ENCODE data around the gene DACT3.

DACT3 gene

DNA sequence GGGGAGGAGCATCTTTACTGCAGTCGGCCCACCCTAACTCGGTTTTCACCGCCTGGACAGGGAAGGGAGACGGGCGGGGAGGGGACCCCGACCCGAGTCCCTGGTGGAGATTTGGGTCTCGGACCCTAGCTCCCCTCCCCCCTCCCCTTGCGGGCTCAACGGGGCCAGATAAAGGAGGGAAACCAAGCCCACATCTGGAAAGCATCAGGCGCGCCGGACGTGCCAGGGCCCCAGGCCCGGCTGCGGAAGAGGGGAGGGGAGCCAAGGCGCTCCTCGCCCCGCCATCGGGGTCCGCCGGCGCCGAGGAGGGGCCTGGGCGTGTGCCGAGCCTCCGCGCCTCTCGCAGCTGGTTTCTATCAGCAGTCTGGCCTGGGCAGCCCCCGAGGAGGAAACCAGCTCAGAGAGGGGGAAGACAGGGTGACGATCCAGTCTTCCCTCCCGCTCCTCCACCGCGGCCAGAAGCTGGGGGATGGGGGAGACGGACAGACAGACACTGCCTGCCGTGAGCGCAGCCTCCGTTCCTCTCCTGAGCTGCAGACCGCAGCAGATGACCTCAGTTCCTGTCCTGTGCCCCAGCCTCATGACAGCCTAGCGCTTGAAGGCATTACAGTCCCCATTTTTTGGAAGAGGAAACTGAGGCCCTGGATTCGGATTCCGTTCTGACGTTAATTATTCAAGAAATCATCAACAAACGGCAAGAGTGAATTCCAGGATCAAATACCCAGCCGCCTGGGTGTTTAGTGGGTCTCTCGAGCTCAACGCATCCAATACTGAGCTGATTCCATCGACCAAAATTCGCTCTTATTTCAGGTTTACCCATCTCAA is 21.4 kb downstream of the DACT3 start:
- Histone ChIP-seq H3K36me3 (ENCODE audit: control insufficient read depth in 1 of 2, insufficient read depth in 2 of 2, low read length in 2 of 2) (no peaks in the 10 kb centered on the region), H3K18ac (ENCODE audit: low read length) (peak overlapping the region; percentile 20), H2AFZ (ENCODE audit: insufficient read depth, low read length, poor library complexity) (peak overlapping the region; percentile 12), H4K91ac (ENCODE audit: low read depth, low read length) (peak overlapping the region; percentile 69), H3K79me1 (ENCODE audit: low read length) (peaks cover 13% of the 10 kb centered on the region), H4K12ac (ENCODE audit: low read depth, low read length) (peak overlapping the region; percentile 11), H4K8ac (ENCODE audit: low read depth, low read length) (peak overlapping the region; percentile 59), H3K4me1 (ENCODE audit: control insufficient read depth in 1 of 2, insufficient read depth in 2 of 2, low read length in 2 of 2) (peaks cover 10 to 21% of the 10 kb centered on the region in 2 experiments), H3K9me3 (ENCODE audit: insufficient read depth, low read depth, low read length) (peaks cover 3% of the 10 kb centered on the region), H2AK5ac (ENCODE audit: low read length) (peak overlapping the region; percentile 39), H3K4me2 (ENCODE audit: low read length) (peak overlapping the region; percentile 53), H3K27me3 (ENCODE audit: insufficient read depth, low read length) (peaks cover 15% of the 10 kb centered on the region), H3K4ac (ENCODE audit: low read depth, low read length) (peak overlapping the region; percentile 17), H2BK12ac (ENCODE audit: low read length) (peak overlapping the region; percentile 37), H2BK120ac (ENCODE audit: insufficient read depth, low read length, poor library complexity) (peak overlapping the region; percentile 5), H3K79me2 (ENCODE audit: control insufficient read depth, insufficient read depth, low read length, poor library complexity) (peaks cover 2% of the 10 kb centered on the region), H3K27ac (ENCODE audit: low read depth, low read length) (peak overlapping the region; percentile 84), H3K14ac (ENCODE audit: low read length) (peak overlapping the region; percentile 4), H3K9ac (ENCODE audit: low read length) (no peak overlapping the region), H3K4me3 (ENCODE audit: low read depth, low read length) (peak overlapping the region; percentile 55), H2BK5ac (ENCODE audit: low read depth, low read length, poor library complexity) (peak overlapping the region; percentile 12), H3K23ac (ENCODE audit: low read length) (no peak overlapping the region)
- peak in 1 of 2 donors; percentile 21 for DNase-seq
- WGBS (ENCODE audit: extremely low coverage, insufficient coverage, insufficient read length), result no CpG with 5 or more reads among the region's 49 CpGs

DNA sequence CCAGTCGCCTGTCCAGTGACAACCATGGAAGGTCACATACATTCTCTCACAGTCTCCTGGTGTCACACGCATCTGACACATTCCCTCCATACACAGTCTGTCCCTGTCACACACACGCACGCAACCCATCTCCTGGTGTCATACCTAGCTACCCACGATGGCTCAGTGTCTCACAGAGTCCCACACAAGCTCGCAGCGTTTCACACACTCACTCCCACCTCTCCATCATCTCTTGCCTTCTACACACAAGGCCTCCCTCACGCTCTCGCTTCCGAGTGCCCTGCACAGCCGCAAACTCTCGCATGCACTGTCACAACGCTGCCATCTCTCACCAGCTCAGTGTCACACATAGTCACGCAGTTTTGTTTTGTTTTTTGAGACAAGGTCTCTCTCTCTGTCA is 23.8 kb downstream of the DACT3 start:
- no peak overlapping the region for H3K14ac ChIP-seq (ENCODE audit: low read length)
- WGBS (ENCODE audit: extremely low coverage, insufficient coverage, insufficient read length), result no CpG with 5 or more reads among the region's 14 CpGs
- H2AFZ ChIP-seq (ENCODE audit: insufficient read depth, low read length, poor library complexity), result no peak overlapping the region
- peaks cover 17% of the 10 kb centered on the region for H3K27me3 ChIP-seq (ENCODE audit: insufficient read depth, low read length)
- peaks cover 3% of the 10 kb centered on the region for H3K9me3 ChIP-seq (ENCODE audit: insufficient read depth, low read depth, low read length)
- H3K79me1 ChIP-seq (ENCODE audit: low read length), result peaks cover 13% of the 10 kb centered on the region
- H3K36me3 ChIP-seq (ENCODE audit: control insufficient read depth in 1 of 2, insufficient read depth in 2 of 2, low read length in 2 of 2), result no peaks in the 10 kb centered on the region
- H3K23ac ChIP-seq (ENCODE audit: low read length), result no peak overlapping the region
- no peak overlapping the region for H4K8ac ChIP-seq (ENCODE audit: low read depth, low read length)
- H2BK120ac ChIP-seq (ENCODE audit: insufficient read depth, low read length, poor library complexity), result no peak overlapping the region
- H3K4me1 ChIP-seq (ENCODE audit: control insufficient read depth in 1 of 2, insufficient read depth in 2 of 2, low read length in 2 of 2), result peaks cover 16 to 25% of the 10 kb centered on the region in 2 experiments
- DNase-seq, result no peak
- no peak overlapping the region for H2AK5ac ChIP-seq (ENCODE audit: low read length)
- H3K4me2 ChIP-seq (ENCODE audit: low read length), result no peak overlapping the region
- no peak overlapping the region for H3K27ac ChIP-seq (ENCODE audit: low read depth, low read length)
- H3K18ac ChIP-seq (ENCODE audit: low read length), result no peak overlapping the region
- H2BK12ac ChIP-seq (ENCODE audit: low read length), result no peak overlapping the region
- no peak overlapping the region for H3K4me3 ChIP-seq (ENCODE audit: low read depth, low read length)
- H3K79me2 ChIP-seq (ENCODE audit: control insufficient read depth, insufficient read depth, low read length, poor library complexity), result peaks cover 2% of the 10 kb centered on the region
- H3K9ac ChIP-seq (ENCODE audit: low read length), result no peak overlapping the region
- no peak overlapping the region for H2BK5ac ChIP-seq (ENCODE audit: low read depth, low read length, poor library complexity)
- H3K4ac ChIP-seq (ENCODE audit: low read depth, low read length), result no peak overlapping the region
- no peak overlapping the region for H4K91ac ChIP-seq (ENCODE audit: low read depth, low read length)
- H4K12ac ChIP-seq (ENCODE audit: low read depth, low read length), result no peak overlapping the region

DNA sequence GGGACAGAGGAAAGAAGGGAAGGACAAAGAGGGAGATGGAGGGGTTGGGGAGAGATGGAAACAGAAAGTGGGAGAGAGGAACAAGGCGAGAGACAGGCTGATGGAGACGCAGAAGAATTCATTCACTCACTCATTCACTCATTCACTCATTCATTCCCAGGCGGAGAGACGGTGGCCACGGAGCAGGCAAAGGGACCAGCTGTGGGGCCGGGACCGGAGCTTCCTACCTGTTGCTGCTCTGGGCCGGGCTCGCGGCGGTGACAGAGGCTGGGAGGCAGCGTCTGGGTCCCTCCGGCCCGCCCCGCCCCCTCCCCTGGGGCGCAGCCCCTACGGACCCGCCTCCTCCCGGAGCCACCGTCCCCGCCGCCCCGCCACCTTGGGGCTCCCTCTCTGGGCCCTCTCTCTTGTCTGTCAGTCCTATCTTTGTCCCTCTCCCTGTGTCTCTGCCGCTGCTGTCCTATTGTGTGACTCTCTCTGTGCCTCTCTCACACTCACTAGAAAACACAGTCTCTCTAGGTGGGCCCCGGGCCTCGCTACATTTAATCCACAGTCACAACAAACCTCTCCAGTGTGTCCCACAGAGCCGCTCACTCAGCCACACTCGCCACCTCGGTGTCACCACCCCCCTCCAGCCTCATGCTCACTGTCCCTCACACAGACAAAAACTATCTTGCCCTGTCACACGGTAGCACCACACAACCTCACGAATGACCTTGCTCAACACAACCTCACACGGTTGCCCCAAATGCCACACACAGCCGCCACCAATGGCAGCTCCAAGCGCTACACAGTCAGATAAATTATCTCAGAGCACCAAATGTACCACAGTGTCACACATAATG is 24.8 kb downstream of the DACT3 start, which contains the start of gene GNG8:
GNG8 (minus strand) TSS at position 283 of the 842 bp plus-strand sequence. CDS start 1,520 bp downstream, outside the sequence.
- Histone ChIP-seq H3K4me2 (ENCODE audit: low read length) (no peak within 1 kb of the TSS), H3K27ac (ENCODE audit: low read depth, low read length) (no peak within 1 kb of the TSS), H3K4me3 (ENCODE audit: low read depth, low read length) (no peak within 1 kb of the TSS), H3K9ac (ENCODE audit: low read length) (no peak within 1 kb of the TSS), H2BK120ac (ENCODE audit: insufficient read depth, low read length, poor library complexity) (no peak within 1 kb of the TSS), H3K9me3 (ENCODE audit: insufficient read depth, low read depth, low read length) (peaks cover 3% of the 10 kb centered on the region), H3K4me1 (ENCODE audit: control insufficient read depth in 1 of 2, insufficient read depth in 2 of 2, low read length in 2 of 2) (peaks cover 16 to 25% of the 10 kb centered on the region in 2 experiments), H3K36me3 (ENCODE audit: control insufficient read depth in 1 of 2, insufficient read depth in 2 of 2, low read length in 2 of 2) (no peaks in the 10 kb centered on the region), H3K23ac (ENCODE audit: low read length) (no peak within 1 kb of the TSS), H2BK12ac (ENCODE audit: low read length) (no peak within 1 kb of the TSS), H4K91ac (ENCODE audit: low read depth, low read length) (no peak within 1 kb of the TSS), H3K18ac (ENCODE audit: low read length) (no peak within 1 kb of the TSS), H2BK5ac (ENCODE audit: low read depth, low read length, poor library complexity) (no peak within 1 kb of the TSS), H3K14ac (ENCODE audit: low read length) (no peak within 1 kb of the TSS), H4K12ac (ENCODE audit: low read depth, low read length) (no peak within 1 kb of the TSS), H4K8ac (ENCODE audit: low read depth, low read length) (no peak within 1 kb of the TSS), H2AFZ (ENCODE audit: insufficient read depth, low read length, poor library complexity) (no peak within 1 kb of the TSS), H3K27me3 (ENCODE audit: insufficient read depth, low read length) (peaks cover 17% of the 10 kb centered on the region), H2AK5ac (ENCODE audit: low read length) (no peak within 1 kb of the TSS), H3K4ac (ENCODE audit: low read depth, low read length) (no peak within 1 kb of the TSS), H3K79me1 (ENCODE audit: low read length) (peaks cover 13% of the 10 kb centered on the region), H3K79me2 (ENCODE audit: control insufficient read depth, insufficient read depth, low read length, poor library complexity) (peaks cover 2% of the 10 kb centered on the region)
- no CpG with 5 or more reads among the region's 34 CpGs for WGBS (ENCODE audit: extremely low coverage, insufficient coverage, insufficient read length)
- DNase-seq, result no peak

DNA sequence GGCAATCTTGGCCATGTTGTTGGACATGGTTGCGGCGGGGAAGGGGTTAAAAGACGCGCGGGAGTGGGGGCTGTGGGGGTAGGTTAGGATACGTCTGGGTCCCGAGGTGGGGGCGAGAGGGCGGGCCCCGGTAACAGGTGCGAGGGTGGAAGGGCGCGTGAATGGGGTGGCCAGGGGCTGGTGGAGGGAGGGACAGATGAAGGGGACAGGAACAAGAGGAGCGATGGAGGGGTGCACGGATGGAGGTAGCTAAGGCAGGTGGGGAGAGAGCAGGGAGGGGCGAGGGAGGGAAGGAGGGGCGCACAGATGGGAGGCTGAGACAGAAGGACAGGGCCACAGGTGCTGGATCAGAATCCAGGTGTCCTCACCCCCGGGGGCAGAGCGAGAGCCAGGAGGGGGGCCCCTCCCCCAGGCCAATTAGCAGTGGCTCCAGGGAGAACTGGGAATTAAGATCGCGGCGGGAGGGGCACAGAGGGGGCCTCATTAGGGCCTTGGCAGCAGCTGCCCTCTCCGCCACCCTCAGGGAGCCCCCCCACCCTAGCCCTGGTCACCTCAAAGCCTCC is 26.2 kb downstream of the DACT3 start:
- WGBS (ENCODE audit: extremely low coverage, insufficient coverage, insufficient read length), result no CpG with 5 or more reads among the region's 23 CpGs
- Histone ChIP-seq H3K27me3 (ENCODE audit: insufficient read depth, low read length) (peaks cover 17% of the 10 kb centered on the region), H3K79me1 (ENCODE audit: low read length) (peaks cover 9% of the 10 kb centered on the region), H3K36me3 (ENCODE audit: control insufficient read depth in 1 of 2, insufficient read depth in 2 of 2, low read length in 2 of 2) (no peaks in the 10 kb centered on the region), H3K4me3 (ENCODE audit: low read depth, low read length) (no peak overlapping the region), H4K8ac (ENCODE audit: low read depth, low read length) (no peak overlapping the region), H3K9ac (ENCODE audit: low read length) (no peak overlapping the region), H2AK5ac (ENCODE audit: low read length) (no peak overlapping the region), H2BK12ac (ENCODE audit: low read length) (no peak overlapping the region), H3K79me2 (ENCODE audit: control insufficient read depth, insufficient read depth, low read length, poor library complexity) (peaks cover 2% of the 10 kb centered on the region), H2AFZ (ENCODE audit: insufficient read depth, low read length, poor library complexity) (no peak overlapping the region), H3K4me1 (ENCODE audit: control insufficient read depth in 1 of 2, insufficient read depth in 2 of 2, low read length in 2 of 2) (peaks cover 14 to 23% of the 10 kb centered on the region in 2 experiments), H3K14ac (ENCODE audit: low read length) (no peak overlapping the region), H4K12ac (ENCODE audit: low read depth, low read length) (no peak overlapping the region), H3K4ac (ENCODE audit: low read depth, low read length) (no peak overlapping the region), H2BK5ac (ENCODE audit: low read depth, low read length, poor library complexity) (no peak overlapping the region), H3K23ac (ENCODE audit: low read length) (no peak overlapping the region), H3K18ac (ENCODE audit: low read length) (no peak overlapping the region), H2BK120ac (ENCODE audit: insufficient read depth, low read length, poor library complexity) (no peak overlapping the region), H3K4me2 (ENCODE audit: low read length) (peak overlapping the region; percentile 44), H3K27ac (ENCODE audit: low read depth, low read length) (no peak overlapping the region), H3K9me3 (ENCODE audit: insufficient read depth, low read depth, low read length) (peaks cover 3% of the 10 kb centered on the region), H4K91ac (ENCODE audit: low read depth, low read length) (no peak overlapping the region)
- DNase-seq, result no peak
